Mesodermal cell (in vitro differentiated cells): Measurements from ENCODE around the gene TMEM169.

Experiments
- H3K27ac ChIP-seq: 2 replicates; pipeline ENCODE4 v1.7.0; 2013; ENCODE audit warnings: mild to moderate bottlenecking, low read depth, low read length, moderate library complexity; ENCODE audit not compliant: severe bottlenecking
- H3K36me3 ChIP-seq: 2 replicates; pipeline ENCODE4 v1.7.1; 2013; ENCODE audit warnings: mild to moderate bottlenecking, low read length, moderate library complexity; ENCODE audit not compliant: control insufficient read depth, insufficient read depth
- H3K4me1 ChIP-seq: one replicate; pipeline ENCODE4 v1.7.1; 2013; ENCODE audit warnings: mild to moderate bottlenecking, low read length; ENCODE audit not compliant: insufficient read depth, control insufficient read depth, poor library complexity, severe bottlenecking
- H3K4me3 ChIP-seq: 2 replicates; pipeline ENCODE4 v1.7.0; 2013; ENCODE audit warnings: low read length, control low read depth, mild to moderate bottlenecking; ENCODE audit not compliant: insufficient read depth, poor library complexity, severe bottlenecking; ENCODE audit errors: extremely low read depth
- H3K9me3 ChIP-seq: 2 replicates; pipeline ENCODE4 v1.7.1; 2013; ENCODE audit warnings: mild to moderate bottlenecking, low read length, moderate library complexity; ENCODE audit not compliant: control insufficient read depth
- WGBS, 2 experiments: methylation state at CpG; one replicate each; pipeline ENCODE4 v1.1.5; 2013; ENCODE audit warnings: missing lambda C conversion rate in 2 of 2; ENCODE audit not compliant: insufficient coverage in 2 of 2; 5-methylcytosine and 5-hydroxymethylcytosine counted together

Gene TMEM169

DNA sequence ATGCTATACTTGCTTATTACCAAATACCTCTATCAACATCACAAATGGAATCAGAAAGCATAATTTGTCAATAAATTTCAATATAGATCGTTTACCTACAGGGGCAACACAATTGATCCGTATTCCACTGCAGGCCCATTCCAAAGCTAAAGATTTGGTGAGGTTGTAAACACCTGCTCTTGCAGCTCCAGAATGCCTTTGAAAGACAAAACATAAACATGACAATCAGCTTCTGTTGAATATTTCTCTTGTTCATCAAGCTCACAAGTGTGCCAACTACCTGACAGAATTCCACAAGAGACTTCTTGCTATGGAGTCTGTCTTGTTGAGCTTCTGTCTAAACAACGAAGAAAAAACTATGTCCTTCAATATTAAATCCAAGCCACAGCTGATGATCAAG lies 30.4 kb upstream of the TMEM169 start:
- H3K9me3 ChIP-seq = no peaks in the 10 kb centered on the region
- H3K27ac ChIP-seq = no peak overlapping the region
- WGBS, 2 experiments = 100% methylated on average over 2 of the region's 3 CpGs; no CpG with 5 or more reads in 1 of the 2 experiments
- H3K36me3 ChIP-seq = peaks cover 6% of the 10 kb centered on the region
- H3K4me3 ChIP-seq = no peak overlapping the region
- H3K4me1 ChIP-seq = no peaks in the 10 kb centered on the region

DNA sequence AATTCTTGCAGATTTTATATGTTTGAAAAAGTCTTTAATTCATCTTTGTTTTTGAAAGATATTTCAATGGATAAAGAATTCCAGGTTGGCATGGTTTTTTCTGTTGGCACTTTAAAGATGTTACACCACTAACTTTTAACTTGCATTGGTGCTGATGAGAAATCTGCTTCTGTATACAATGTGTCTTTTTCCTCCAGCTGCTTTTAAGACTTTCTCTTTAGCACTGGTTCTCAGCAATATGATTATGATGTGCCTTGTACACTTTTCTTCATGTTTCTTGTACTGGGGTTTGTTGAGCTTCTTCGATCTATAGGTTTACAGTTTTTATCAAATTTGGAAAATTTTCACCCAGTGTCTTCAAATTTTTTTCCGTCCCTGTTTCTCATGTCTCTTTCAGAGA lies 29.3 kb upstream of the TMEM169 start:
- no peak overlapping the region for H3K27ac ChIP-seq
- H3K9me3 ChIP-seq = no peaks in the 10 kb centered on the region
- H3K4me3 ChIP-seq = no peak overlapping the region
- peaks cover 6% of the 10 kb centered on the region for H3K36me3 ChIP-seq
- no peaks in the 10 kb centered on the region for H3K4me1 ChIP-seq
- WGBS, 2 experiments = 80 to 100% methylated on average over 1 of the region's 2 CpGs

DNA sequence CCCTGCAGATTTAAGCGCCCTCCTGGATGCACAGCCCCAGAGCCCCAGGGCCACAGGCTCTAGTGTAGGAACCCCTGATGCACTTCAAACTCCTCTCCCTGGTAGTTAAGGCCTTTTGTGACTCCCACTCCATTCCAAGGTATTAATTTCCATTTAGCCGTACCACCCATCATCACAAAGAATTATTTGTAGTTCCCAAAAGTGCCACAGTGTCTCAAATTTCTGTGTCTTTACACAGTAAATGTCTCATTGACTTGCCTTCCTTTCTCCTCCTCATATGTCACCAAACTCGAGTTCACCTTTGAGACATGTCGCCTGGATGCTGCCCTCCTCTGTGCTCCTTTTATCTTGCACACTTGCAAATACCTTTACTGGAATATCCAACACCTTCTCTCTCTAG lies 26.0 kb upstream of the TMEM169 start:
- Histone ChIP-seq H3K4me3 (no peak overlapping the region), H3K27ac (no peak overlapping the region), H3K36me3 (no peaks in the 10 kb centered on the region), H3K4me1 (no peaks in the 10 kb centered on the region), H3K9me3 (no peaks in the 10 kb centered on the region)
- WGBS, 2 experiments = 86 to 93% methylated on average over 2 to 4 of the region's 4 CpGs

DNA sequence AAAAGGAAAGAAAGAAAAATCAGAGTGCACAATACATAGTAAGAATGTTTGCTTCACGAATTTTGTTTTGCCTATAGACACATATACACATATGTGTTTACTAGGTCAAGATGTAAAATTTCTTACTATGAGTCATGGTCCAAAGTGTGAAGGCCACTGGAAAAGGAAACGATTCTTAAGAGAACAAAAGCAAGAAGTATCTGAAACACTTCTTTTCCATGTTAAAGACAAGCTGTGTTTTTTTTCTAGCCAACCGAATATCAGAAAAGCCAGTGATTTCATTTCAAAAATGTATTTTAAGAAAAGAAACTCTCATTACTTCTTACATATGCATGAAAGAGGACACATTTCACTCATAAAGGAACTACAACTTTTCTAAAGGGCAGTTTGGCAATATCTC lies 25.0 kb upstream of the TMEM169 start:
- Histone ChIP-seq H3K4me1 (no peaks in the 10 kb centered on the region), H3K9me3 (no peaks in the 10 kb centered on the region), H3K36me3 (no peaks in the 10 kb centered on the region), H3K27ac (no peak overlapping the region), H3K4me3 (no peak overlapping the region)
- WGBS, 2 experiments = 83% methylated on average over 2 of the region's 3 CpGs; no CpG with 5 or more reads in 1 of the 2 experiments

DNA sequence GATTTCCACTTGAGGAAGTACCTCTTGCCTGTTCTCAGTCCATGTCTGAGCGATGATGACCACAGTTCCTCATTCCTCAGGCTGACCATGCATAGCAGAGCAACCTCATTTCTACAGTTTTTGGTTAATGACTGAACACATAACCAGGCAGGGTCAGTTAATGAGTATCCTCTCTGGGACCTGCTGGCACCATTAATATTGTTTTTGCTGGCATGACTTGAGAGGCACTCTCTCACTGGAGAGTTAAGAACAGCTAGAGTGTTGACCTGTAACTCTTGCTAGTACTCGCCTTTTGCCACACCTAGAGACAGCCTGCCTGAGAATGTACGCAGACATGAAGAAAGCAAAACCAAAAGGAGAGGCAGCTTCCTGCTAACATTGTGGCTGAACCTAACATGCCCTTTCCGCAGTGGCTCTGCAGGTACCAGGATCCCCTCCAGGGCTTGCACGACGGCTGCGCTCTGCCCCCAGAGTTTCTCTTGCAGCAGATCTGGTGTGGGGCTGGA lies 24.0 kb upstream of the TMEM169 start:
- H3K4me1 ChIP-seq = no peaks in the 10 kb centered on the region
- no peaks in the 10 kb centered on the region for H3K36me3 ChIP-seq
- WGBS, 2 experiments = 96% methylated on average over 5 of the region's 7 CpGs
- no peak overlapping the region for H3K4me3 ChIP-seq
- no peaks in the 10 kb centered on the region for H3K9me3 ChIP-seq
- H3K27ac ChIP-seq = no peak overlapping the region

DNA sequence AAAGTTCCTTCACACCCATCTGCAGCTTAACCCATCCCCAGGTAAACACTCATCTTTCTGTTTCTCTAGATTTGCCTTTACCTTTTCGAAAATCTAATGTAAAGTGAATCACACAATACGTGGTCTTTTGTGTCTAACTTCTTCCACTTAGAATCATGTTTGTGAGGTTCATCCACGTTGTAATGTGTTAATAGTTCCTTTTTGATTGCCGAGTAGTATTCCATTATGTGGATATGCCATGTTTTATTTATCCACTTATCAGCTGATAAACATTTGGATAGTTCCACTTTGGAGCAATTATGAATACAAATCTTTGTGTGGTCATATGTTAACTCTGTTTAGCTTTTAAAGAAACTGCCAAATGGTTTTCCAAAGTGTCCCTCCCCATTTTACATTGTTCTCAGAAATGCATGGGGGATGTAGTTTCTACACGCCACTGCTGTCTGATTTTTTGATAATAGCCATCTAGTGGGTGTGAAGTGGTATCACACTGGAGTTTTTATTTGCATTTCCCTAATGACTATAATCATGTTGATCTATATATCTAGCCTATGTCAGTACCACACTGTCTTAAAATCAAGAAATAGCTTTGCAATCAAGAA lies 22.4 kb upstream of the TMEM169 start:
- Histone ChIP-seq H3K36me3 (peaks cover 4% of the 10 kb centered on the region), H3K4me3 (no peak overlapping the region), H3K4me1 (no peaks in the 10 kb centered on the region), H3K27ac (no peak overlapping the region), H3K9me3 (no peaks in the 10 kb centered on the region)
- 100% methylated on average over 1 of the region's 5 CpGs; no CpG with 5 or more reads in 1 of the 2 experiments for WGBS, 2 experiments

DNA sequence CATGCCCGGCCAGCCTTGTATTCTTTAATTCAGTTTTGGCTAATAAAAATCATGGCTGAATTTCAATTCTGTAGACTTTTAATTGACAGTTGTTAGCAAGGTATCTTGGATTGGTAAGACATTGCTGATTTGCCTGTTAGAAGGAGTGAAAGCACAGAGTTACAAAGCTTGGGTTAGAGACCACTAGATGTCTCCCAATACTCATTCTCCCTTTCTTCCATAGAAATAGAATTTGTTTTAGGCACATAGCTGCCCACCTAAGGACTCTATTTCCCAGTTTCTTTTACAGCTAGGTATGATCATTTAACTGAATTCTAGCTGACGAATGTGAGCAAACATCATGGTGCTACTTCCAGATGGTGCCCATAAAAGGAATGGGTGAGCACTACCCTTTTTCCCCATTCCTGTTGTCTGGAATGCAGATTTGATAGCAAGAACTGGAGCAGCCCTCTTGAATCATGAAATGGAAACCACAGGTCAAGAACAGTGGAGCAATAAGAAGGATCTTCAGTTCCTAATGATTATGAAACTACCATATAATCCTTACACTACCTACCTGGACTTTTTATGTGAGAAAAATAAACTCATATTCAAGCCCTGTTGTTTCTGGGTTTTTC lies 17.6 kb upstream of the TMEM169 start:
- H3K4me3 ChIP-seq = no peak overlapping the region
- H3K36me3 ChIP-seq = peaks cover 4% of the 10 kb centered on the region
- peaks cover 4% of the 10 kb centered on the region for H3K4me1 ChIP-seq
- no peaks in the 10 kb centered on the region for H3K9me3 ChIP-seq
- no peak overlapping the region for H3K27ac ChIP-seq
- WGBS, 2 experiments = 94% methylated on average over 2 of the region's 2 CpGs; no CpG with 5 or more reads in 1 of the 2 experiments

DNA sequence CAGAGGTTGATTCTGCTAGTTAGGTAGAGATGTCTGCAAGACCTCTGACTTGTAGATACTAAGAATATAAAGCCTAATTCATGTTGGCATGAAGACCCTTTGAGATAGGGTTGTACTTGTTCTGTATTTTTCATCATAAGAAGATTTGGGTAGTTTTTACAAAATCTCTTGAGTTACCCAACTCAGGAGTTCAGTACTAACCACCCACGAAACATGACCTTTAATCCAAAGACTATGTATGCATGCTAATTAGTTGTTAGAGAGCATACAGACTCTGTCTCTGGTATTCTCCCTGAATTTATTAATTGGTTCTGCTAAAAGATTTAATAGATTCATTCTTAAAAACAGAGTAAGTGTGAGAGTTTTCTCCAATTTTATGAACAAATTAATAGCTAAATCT lies 17.1 kb upstream of the TMEM169 start:
- no peak overlapping the region for H3K4me3 ChIP-seq
- H3K36me3 ChIP-seq = peaks cover 4% of the 10 kb centered on the region
- H3K9me3 ChIP-seq = no peaks in the 10 kb centered on the region
- 100% methylated on average over 1 of the region's 1 CpG; no CpG with 5 or more reads in 1 of the 2 experiments for WGBS, 2 experiments
- peaks cover 4% of the 10 kb centered on the region for H3K4me1 ChIP-seq
- H3K27ac ChIP-seq = no peak overlapping the region

DNA sequence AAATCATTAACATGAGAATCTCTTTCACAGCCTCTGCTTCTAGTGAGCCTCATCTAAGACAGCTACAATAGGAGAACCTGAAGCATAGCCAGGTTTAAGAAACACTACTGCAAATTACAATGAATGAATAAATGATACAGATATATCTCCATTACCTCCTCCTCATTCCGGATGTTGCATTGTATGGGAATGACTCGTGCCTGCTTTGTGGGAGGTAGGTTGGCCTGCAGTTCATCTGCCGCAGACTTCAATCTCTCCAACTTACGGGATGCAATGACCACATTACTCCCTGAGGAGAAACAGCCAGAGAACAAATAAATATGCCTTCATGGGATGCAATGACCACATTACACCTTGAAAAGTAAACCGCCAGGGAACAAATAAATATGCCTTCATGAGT lies 15.5 kb upstream of the TMEM169 start:
- peaks cover 4% of the 10 kb centered on the region for H3K4me1 ChIP-seq
- no peaks in the 10 kb centered on the region for H3K9me3 ChIP-seq
- 83 to 100% methylated on average over 1 to 2 of the region's 5 CpGs for WGBS, 2 experiments
- H3K27ac ChIP-seq = no peak overlapping the region
- H3K4me3 ChIP-seq = no peak overlapping the region
- peaks cover 4% of the 10 kb centered on the region for H3K36me3 ChIP-seq

DNA sequence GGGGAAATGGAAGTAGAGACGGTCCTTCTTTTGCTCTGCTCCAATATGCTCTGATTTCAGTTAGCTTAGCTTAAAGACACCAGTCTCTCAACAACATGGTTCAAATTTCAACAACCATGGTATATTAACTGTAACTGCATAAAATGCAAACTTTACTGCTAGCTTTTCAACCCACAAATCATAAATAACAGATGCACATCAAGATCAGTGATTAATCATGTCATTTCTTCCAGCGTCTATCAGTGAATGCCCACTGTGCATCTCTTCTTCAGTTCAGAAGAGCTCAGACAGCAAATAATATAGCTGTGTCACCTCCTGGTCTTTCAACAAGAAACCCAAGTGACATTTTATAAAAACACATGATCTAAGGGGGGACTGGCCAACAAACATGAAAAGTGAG lies 12.7 kb upstream of the TMEM169 start:
- peaks cover 4% of the 10 kb centered on the region for H3K4me1 ChIP-seq
- H3K27ac ChIP-seq = no peak overlapping the region
- no peak overlapping the region for H3K4me3 ChIP-seq
- H3K36me3 ChIP-seq = peaks cover 5% of the 10 kb centered on the region
- WGBS, 2 experiments = 92 to 100% methylated on average over 1 to 2 of the region's 2 CpGs
- no peaks in the 10 kb centered on the region for H3K9me3 ChIP-seq

DNA sequence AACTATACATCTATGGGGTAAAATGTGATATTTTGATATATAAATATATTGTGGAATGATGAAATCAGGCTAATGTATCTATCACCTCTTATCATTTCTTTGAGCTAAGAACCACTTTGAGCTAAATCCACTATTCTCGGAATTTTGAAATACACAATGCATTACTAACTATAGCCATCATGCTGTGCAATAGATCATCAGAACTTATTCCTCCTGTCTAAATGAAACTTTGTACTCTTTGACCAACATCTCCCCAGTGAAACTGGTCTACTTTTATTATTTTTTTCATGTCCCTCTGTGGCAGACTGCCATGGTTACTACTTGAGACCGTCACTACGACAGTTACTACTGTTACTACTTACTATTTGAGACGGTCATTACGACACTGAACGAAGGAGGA lies 11.5 kb upstream of the TMEM169 start:
- no peaks in the 10 kb centered on the region for H3K9me3 ChIP-seq
- H3K4me3 ChIP-seq = no peak overlapping the region
- H3K36me3 ChIP-seq = peaks cover 6% of the 10 kb centered on the region
- peaks cover 4% of the 10 kb centered on the region for H3K4me1 ChIP-seq
- no peak overlapping the region for H3K27ac ChIP-seq
- WGBS, 2 experiments = 92 to 93% methylated on average over 2 to 3 of the region's 6 CpGs
